Measurements from ENCODE around the gene TNPO3.
"Not testable (repeated sequence)": the region's sequence is repeated elsewhere in the genome, so short reads cannot be mapped to it uniquely, and the experiment has no call there.

Gene TNPO3

DNA sequence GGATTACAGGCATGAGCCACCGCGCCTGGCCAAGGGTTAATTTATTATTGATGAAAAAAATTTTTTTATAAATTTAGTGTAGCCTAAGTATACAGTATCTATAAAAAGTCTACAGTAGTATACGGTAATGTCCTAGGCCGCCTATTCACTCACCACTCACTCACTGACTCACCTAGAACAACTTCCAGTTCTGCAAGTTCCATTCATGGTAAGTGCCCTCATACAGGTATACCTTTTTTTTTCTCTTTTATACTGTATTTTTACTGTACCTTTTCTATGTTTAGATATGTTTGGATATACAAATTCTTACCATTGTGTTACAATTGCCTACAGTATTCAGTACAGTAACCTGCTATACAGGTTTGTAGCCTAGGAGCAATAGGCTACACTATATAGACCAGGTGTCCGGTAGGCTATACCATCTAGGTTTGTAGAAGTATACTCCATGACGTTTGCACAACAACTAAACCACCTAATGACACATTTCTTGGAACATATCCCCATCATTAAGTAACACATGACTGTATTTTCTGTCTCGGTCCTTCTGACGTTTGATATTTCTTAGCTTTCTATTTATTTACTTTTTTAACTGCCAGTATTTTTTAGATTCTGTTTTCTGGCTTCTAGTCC, 93.8 kb downstream of the TNPO3 start:
- DNase-seq (ENCODE audit: low read depth in 2 of 2) = no peak

DNA sequence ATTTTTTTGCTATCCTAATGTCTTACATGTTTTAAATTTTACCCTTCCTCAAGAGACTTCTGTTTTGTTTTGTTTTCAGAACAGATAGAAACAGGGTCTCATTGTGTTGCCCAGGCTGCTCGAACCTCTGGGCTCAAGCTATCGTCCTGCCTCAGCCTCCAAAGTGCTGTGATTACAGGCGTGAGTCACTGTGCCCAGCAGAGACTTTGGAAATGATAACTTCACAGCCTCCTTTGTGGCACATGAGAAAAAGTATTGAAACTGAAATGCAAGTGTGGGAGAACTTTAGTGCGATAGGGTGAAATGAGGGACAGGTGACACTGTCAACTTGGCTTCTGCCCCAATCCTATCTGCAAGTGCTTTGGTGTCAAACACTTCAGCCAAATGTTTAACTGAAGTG, 95.6 kb downstream of the TNPO3 start:
- DNase-seq (ENCODE audit: low read depth in 2 of 2) = no peak

DNA sequence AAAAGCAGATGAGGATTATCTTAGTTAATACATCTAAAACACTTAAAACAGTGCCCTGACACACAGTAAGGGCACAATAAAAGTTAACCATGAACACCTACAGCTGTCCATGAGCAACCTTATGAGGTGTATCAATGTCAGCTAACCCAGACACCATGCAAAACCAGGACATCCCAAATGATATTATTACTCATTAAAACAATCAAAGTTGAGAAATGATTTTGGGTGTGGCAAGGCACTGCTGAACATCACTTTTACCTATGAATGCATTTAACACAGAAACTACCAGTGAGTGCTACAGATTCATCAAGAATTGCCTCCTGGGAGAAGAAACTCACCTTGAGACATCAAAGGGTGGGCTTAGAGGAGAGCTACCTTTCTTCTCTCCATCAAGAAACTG, 98.9 kb downstream of the TNPO3 start:
- no peak for DNase-seq (ENCODE audit: low read depth in 2 of 2)

DNA sequence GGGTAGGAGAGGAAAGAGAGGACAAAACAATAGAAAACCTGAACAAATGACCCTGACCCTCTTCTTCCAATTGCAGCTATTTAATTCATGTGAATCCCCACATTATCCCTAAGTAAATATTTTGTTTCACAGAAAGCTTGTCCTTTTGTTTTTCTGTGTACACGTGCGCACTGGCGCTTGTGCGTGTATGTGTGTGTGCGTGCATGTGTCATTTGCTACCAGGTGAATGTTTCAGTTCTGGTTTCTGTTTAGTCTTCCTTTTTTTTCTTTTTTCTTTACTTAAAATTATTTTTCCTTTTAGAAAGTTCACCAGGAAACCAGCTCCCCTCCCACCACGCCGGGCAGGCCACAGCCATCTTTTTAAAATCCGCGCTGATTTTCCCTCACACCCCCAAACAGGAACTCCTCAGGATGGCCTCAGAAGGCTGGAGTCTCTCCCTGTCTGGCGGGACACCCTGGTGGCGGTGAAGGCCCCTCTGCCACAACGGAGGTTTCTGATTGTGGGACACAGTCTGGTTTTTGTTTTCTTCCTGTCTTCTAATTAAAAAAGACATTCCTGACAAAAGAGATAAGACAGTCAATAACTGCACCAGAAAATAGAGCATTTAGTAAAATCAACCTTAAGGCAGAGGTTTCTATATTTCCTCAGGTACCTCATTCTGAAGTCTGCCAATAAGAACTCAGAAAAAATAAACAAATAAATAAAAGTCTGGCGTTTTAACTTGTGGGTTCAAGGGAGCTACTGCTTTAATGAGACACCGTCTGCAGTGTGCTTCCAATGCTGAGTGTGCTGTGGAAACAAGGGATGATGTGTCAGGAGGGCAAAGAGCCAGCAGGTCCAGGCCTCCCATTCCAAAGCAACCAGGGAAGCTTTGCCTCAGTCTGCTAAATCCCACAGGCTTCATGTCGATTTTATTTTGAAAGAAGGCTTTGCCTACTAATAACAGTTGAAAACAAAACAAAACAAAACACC, 99.8 kb downstream of the TNPO3 start:
- peak; percentile 14 to 18 for DNase-seq (ENCODE audit: low read depth in 2 of 2)

DNA sequence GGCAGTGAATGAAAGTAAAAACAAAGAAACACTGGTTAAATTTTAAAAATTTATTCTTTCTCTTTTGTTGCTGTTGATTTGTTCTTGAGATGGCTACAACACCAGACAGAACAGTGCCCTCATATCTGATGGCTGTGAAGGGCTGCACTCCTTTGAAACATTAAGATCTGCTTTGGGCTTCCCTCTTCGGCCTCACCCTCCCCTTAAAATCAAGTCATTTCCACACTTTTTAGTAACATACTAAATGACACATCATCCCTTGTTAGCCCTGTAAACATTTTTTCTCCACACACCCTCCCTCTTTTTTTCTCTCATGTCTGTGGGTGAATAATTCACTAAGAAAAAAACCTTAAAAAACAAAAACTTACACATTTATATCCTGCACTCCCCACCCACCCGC, 100.8 kb downstream of the TNPO3 start:
- no peak for DNase-seq (ENCODE audit: low read depth in 2 of 2)

DNA sequence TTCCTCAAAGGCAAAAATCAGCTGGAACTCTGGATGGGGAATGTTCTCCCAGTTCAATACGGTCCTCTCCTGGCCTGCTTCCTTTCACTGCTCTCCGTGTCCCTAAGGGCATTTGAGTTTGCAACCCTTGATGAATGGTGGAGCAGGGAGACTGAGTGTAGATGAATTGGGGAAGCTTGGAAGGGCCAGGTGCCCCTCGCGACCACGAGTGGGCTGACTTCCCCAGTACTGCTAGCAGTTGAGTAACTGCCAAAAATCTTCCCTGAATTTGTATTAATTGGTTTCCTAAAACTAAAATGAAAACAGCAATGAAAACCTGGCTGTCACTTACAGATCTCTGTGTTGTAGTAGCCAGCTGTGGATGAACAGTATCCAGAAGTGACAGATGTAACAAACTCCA, 103.6 kb downstream of the TNPO3 start:
- no peak for DNase-seq (ENCODE audit: low read depth in 2 of 2)

DNA sequence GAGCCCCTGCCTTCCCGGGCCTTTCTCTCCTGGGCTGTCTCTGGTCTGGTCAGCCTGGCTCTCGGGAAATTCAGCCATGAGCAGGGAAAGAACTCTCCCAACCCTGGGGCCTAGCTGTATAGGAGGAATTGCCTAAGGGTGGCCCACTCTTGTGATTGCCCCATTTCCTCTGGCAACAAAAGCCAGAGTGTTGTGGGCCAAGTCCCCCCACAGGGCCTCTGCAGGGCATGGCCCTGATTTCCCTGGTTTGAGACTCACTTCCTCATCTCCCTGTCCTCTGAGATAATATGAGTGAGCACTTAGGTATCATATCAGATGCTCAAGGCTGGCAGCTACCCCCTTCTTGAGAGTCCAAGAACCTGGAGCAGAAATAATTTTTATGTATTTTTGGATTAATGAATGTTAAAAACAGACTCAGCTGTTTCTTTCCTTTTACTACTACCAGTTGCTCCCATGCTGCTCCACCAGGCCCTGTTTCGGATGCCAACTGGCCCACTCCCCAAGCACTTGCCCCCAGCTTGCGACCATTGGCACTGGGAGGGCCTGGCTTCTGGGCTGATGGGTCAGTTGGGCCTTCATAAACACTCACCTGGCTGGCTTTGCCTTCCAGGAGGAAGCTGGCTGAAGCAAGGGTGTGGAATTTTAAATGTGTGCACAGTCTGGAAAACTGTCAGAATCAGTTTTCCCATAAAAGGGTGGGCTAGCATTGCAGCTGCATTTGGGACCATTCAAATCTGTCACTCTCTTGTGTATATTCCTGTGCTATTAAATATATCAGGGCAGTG, 105.7 kb downstream of the TNPO3 start:
- DNase-seq (ENCODE audit: low read depth in 2 of 2) = no peak

DNA sequence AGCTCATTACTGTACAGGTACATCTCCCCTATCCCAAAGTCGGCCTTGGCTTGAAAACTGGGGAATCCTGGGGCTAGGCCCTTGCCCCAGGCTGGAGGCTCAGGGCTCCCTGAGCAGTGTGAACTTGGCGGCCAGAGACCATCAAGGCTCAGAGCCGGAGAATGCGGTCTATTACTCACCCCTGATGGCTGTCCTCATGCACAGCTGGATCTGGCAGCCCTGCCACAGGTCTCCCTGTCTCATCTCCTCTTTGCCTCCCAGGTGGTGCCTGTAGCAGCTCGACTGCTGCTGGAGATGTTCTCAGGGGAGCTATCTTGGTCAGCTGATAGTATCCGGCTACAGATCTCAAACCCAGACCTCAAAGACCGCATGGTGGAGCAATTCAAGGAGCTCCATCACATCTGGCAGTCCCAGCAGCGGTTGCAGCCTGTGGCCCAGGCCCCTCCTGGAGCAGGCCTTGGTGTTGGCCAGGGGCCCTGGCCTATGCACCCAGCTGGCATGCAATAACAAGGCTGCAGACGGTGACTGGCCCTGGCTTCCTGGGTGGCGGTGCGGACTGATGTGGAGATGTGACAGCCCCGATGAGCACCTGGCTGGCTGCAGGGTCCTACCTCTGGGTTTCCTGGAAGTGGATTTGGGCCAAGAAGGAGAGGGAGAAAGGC, 106.5 kb downstream of the TNPO3 start:
- no peak for DNase-seq (ENCODE audit: low read depth in 2 of 2)

DNA sequence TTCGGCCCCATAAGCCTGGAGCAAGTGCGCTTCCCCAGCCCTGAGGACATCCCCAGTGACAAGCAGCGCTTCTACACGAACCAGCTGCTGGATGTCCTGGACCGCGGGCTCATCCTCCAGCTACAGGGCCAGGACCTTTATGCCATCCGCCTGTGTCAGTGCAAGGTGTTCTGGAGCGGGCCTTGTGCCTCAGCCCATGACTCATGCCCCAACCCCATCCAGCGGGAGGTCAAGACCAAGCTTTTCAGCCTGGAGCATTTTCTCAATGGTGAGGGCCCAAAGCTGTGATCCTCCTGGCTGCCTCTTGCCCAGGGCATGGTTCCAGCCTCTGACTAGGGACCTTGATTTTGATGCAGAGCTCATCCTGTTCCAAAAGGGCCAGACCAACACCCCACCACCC, 107.1 kb downstream of the TNPO3 start:
- DNase-seq (ENCODE audit: low read depth in 2 of 2) = no peak

DNA sequence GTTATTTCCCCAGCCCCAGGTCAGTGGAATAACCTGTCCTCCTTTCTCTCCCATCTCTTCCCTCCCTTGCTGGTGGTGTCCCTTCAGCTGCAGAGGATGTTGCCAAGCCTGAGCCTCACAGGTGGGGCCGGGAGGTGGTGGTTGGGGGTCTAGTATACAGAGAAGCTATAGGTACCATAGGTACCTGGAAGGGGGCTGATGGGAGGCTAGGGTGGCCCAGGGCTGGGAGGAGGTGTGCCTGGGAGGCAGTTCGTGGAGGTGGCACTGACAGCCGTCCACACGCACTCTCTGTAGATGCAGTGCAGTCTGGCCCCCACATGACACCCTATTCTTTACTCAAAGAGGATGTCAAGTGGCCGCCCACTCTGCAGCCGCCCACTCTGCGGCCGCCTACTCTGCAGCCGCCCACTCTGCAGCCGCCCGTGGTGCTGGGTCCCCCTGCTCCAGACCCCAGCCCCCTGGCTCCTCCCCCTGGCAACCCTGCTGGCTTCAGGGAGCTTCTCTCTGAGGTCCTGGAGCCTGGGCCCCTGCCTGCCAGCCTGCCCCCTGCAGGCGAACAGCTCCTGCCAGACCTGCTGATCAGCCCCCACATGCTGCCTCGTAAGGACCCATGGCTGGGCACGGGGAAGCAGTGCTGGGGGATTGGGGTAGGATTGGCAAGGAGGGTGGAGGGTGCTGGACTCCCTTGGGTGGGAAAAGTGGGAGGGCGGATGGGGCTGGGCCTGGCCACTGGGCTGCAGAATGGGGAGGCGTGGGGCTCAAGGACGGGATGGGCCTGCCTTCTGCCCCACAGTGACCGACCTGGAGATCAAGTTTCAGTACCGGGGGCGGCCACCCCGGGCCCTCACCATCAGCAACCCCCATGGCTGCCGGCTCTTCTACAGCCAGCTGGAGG, 107.7 kb downstream of the TNPO3 start:
- no peak for DNase-seq (ENCODE audit: low read depth in 2 of 2)

DNA sequence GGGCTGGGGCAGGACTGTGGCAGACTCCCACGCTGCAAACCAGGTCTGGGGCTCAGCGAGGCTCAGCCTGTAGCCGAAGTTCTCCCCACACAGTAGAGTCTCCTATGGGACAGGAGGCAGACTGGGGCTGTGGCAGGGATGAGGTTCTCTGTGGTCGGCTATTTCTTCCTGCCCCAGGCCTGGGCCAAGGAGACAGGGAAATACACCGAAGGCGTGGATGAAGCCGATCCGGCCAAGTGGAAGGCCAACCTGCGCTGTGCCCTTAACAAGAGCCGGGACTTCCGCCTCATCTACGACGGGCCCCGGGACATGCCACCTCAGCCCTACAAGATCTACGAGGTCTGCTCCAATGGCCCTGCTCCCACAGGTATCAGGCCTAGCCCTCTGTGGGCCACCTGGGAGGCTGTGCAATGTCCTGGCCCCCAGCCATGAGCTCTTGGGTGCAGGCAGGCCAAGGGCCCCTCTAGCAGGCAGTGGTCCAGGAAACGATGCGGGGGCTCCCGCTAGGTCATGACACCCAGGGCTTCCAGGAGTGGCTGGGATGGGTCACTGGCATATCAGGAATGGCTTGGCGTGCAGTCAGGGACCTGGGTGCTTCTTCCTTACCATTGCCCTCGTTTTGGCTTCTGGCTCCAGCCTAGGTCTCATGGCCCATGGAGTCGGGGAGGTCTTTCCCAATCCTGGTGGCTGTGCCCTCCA, 109.1 kb downstream of the TNPO3 start:
- no peak for DNase-seq (ENCODE audit: low read depth in 2 of 2)

DNA sequence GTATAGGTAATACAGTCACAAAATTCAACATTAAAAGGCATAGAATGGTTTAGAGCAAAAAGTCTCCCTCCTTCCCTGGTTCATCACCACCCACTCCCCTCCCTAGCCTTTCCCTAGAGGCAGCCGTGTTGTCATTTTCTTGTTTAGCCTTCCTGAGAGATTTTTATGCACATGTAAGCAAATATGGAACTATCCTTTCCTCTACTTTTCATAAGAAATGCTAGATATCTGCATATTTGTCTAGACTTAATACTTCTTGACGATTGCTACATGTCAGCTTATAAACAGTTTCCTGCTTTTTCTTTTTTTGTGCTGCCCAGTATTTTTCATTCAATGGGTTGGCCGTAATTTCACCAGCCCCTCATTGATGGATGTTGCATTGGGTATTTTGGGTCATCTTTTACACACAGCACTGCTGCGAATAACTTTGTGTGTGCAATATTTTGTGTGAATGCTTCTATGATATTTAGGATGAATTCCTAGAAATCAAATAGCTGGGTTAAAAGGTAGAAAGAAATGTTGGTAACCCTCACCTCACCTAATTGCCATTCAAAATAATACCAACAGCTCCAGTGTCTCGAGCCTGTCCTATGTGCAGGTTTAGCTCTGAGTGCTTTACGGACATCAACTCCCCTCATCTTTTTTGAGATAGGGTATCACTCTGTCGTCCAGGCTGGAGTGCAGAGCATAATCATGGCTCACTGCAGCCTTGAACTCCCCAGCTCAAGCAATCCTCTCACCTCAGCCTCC, 110.2 kb downstream of the TNPO3 start:
- no peak for DNase-seq (ENCODE audit: low read depth in 2 of 2)

DNA sequence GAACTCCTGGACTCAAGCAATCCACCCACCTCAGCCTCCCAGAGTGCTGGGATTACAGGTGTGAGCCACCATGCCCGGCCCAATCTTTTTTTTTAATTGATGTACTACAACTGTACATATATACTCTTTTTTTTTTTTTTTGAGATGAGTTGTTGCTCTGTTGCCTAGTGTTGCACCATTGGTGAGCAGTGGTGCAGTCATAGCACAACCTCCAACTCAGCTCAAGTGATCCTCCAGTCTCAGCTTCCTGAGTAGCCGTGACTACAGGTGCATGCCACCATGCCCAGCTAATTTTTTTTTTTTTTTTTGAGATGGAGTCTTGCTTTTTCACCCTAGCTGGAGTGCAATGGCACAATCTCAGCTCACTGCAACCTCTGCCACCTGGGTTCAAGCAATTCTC, 111.7 kb downstream of the TNPO3 start:
- not testable (repeated sequence) for DNase-seq (ENCODE audit: low read depth in 2 of 2)

DNA sequence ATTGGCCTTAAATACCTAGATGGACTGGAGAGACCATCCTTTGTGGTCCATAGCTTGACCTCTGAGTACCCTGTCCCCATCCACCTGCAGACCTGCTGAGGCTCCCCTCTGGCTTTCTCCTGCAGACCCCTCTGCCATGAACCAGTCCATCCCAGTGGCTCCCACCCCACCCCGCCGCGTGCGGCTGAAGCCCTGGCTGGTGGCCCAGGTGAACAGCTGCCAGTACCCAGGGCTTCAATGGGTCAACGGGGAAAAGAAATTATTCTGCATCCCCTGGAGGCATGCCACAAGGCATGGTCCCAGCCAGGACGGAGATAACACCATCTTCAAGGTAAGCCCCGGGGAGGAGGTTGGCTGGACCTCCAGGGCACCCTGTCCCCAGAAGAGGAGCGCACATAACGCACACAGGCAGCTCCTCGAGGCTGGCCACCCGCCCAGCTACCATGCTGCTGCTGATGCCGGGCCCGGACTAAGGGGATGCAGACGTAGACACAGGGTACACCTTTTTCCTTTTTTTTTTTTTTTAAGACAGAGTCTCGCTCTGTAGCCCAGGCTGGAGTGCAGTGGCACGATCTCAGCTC, 112.9 kb downstream of the TNPO3 start:
- DNase-seq (ENCODE audit: low read depth in 2 of 2) = no peak

DNA sequence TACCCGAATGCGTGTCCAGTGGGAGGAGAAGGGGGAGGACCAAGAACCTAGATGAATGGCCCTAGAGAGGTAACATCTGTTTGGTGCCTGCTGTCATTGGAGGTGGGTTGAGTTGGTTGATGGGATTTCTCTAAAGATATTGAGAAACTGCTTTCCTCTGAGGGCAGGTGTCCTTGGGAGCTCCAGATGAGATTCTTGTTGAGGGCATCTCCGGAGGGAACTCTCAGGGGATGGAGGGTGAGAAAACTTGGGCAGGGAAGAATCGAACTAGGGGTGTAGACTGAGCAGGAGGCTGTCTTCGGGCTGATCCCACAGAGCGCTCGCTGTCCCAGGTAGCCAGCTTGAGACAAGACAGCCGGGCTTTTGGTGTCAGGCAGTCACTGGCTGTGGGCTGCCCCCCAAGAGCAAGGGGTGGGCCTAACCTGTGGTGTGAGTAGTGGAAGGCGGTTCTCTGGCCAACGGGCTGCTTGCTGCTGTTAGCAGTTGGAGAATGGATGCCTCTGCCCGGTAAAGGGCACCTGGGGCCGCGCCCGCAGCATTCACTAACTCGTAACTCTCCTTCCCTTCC, 113.5 kb downstream of the TNPO3 start:
- no peak for DNase-seq (ENCODE audit: low read depth in 2 of 2)

DNA sequence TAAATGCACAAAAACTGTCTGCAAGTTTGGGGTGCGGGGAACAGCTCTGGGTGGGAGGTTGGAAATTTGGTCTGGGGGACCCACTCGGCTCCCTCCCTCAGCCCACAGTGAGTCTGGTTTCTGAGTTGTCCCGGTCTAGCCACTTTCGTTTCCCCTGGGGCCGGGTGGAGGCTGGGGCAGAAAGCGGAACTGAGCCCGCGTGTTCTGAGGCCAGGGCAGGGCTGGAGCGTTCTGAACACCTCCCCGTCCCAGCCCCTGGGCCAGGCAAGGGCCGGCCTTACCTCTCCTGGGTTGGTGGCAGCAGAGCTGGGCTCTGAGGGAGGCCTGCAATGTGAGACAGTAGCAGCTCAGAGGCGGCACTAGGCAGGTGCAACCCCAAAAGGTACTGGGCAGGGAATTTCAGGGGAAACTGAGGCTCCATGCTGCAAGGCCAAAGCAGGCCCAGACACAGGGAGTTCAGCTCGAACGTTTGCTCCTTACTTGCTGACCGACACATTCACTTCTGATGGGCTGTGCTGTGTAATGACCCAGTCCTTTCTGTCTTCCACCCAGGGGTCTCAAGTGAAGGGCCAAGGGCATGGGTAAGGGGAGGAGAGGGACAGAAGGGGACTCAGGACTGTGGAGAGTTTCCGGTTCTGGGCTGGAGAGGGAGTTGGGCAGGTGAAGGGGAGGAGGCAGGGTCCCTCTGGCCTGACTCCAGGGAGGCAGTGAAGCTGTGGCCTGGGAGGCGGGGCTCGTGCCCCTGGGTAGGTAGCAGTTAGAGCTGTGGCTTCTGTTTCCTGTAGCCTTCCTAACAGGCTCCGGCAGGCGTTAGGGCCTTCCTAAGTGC, 114.2 kb downstream of the TNPO3 start:
- no peak for DNase-seq (ENCODE audit: low read depth in 2 of 2)

DNA sequence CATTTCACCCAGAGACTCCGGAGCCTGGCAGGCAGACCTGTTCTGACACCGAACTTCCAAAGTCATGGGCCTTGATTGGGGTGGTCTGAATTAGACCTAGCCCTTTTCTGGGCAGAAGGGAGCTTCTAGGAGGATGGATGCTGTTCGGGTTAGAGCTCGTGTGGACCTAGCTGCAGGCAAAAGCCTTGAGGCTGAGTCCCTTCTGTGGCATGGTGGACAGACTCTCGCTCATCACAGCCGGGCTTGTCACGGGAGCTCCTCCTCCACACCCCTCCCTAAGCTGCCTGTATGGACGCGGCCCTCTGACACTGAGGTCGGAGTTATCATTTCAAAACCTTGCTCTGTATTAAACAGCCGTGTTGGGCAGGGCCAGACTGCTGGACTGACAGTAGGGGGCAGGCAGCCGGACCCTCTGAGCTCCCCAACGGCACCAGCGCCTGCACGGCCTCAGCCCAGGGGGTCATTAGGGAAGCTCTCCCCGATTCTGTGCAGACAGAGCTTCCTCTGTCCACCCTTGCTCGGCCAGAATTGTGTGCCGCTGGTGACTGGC, 115.0 kb downstream of the TNPO3 start:
- no peak for DNase-seq (ENCODE audit: low read depth in 2 of 2)

Data from fibroblast of skin of left biceps (primary cell).